Stimulated activated CD4-positive, alpha-beta T cell treated with anti-CD3 and anti-CD28 coated beads, Interleukin-12 subunit alpha, Interleukin-12 subunit beta, amount 100 ng/mL, for 24 hours (primary cell): Measurements from ENCODE around the gene MRPL52.
"Not testable (repeated sequence)": the region's sequence is repeated elsewhere in the genome, so short reads cannot be mapped to it uniquely, and the experiment has no call there.

Experiments used
- DNase-seq, 2 experiments: peaks; one replicate each; pipeline ENCODE4 v3.0.0-alpha.2; 2020; ENCODE audit warnings: low read depth in 2 of 2

The MRPL52 gene

DNA sequence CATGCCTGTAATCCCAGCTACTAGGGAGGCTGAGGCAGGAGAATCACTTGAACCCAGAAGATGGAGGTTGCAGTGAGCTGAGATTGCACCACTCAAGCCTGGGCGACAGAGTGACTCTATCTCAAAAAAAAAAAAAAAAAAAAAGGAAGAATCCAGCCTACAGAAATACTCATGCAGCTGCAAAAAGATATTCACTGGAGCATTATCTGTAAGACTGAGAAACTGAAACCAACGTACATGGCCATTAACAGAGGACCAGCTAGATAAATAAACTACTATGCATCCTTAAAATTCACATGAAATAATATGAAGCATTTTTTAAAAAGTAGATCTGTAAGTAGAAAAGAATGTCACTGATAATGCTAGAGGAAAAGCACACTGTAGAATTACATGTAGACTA, 18.0 kb upstream of the MRPL52 start:
- DNase-seq, result no peak

DNA sequence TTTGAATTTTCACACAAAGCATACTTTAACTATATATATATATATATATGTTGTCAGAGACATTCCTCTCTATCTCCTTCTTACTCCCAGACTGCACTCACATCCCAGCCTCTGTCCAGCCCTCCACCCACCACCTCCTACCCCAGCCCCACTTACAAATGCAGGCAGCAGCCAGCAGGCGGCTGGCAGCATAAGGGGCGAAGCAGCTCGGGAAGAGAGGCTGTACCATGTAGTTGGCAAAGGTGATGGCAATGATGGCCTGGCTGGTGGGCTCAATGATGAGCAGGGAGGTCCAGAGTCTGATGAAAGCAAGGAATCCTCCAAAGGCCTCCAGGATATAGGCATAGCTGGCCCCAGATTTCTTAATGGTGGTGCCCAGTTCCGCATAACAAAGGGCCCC, 16.9 kb upstream of the MRPL52 start:
- no peak for DNase-seq

DNA sequence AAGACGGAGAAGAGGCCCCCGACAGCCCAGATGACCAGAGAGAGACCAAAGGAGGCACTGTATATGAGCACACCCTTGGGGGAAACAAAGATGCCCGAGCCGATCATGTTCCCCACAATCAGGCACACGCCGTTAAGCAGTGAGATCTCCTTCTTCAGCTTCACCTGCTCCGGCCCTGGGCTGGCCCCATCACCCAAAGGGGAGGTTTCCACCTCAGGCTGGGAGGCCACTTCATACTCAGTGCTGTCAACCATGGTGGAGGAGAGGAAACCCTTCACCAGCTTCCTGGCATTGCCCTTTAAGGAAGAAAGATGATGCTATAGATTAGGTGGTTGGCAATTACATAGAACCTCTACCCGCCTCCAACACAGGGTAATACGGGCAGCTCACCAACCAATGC, 16.5 kb upstream of the MRPL52 start:
- no peak for DNase-seq

DNA sequence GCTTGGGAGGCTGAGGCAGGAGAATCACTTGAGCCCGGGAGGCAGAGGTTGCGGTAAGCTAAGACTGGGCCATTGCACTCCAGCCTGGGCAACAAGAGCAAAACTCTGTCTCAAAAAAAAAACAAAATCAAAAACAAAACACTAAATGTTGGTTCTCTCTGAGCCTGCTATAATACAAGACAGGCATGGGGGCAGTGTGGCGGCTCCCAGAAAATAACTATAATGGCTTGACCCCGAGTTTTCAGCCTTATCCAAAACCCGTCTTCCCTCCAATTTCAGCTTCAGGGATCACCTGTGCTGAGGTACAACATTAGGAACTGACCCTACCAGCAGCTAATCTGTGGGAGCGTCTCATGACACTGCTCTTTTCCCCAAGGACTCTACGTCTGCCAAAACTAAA, 15.3 kb upstream of the MRPL52 start:
- DNase-seq, result no peak

DNA sequence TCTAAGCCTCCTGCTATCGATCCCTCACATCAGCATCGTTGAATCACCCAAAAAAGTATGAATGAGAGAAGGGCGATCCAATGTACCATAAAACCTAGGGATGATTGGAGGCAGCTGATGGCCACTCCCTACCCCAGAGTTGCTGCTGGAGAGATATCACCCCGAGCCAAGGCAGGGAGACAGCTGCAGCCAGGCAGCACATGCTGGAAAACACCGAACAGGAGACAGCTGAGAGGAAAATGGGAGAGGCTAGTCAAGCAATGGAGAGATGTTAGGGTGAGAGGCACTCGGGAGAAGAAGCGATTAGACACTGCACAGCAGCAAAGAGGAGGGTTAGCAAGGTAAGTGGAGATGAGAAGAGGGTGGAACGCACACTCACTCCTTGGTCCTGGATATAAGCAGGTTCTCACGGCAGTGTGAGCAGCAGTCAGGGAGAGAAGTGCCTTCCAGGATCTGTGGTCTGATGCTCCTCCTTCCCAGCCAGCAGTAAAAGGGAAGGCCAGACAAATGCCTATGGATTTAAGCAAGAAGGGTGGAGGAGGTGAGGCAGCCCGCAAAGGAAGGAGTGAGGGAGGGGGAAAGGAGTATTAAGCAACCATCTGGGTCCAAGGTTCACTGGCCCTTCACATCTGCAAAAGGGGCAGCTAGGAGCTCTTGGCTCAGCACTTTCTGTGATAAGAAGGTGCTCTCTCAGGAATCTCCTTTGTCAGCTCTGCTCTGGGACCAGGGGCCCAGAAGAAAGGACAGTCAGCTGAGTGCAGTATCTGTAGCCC, 14.6 kb upstream of the MRPL52 start, which contains the start of gene SLC7A7:
TSS of gene SLC7A7 (minus strand) at position 495 of the 773 bp plus-strand sequence. CDS start 2,037 bp downstream, outside the sequence.
- no peak for DNase-seq

DNA sequence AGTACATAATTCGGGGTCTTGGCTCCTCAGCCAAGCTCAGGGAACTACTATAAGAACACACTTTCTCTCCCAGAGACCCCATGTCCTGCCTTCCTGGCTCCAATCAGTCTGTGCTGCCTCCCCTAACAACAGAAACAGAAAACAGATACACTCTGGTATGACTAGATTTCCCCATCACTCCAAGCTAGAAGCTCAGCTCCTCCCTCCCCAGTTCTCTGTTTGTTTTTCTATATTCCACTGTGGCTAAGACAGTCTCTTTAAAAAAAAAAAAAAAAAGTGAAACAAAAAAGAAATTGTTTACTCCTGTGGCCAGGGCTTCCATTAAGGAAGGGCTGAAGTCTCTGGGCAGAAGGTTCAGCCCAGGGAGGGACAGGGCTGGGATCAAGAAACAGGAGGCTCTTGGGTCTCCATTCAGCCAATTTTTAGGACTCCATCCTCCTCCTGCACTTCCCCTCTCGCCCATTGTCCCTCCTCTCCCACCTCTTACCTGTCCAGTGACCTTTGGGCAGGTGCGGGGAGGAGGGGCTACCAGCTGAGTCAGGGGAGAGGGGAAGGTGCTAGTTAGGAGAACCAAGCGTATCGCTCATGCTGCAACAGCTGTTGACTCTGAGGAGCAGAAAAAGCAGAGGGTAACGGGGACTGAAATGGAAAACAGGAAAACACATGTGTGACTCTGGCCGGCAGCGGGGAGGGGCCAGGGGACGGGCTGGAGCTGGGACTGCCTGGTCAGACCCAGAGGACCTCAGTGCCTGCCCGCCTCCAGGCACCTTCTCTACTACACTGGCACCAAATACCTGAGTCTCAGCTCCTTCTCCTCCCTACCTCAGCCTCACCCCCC, 10.3 kb upstream of the MRPL52 start:
- no peak for DNase-seq

DNA sequence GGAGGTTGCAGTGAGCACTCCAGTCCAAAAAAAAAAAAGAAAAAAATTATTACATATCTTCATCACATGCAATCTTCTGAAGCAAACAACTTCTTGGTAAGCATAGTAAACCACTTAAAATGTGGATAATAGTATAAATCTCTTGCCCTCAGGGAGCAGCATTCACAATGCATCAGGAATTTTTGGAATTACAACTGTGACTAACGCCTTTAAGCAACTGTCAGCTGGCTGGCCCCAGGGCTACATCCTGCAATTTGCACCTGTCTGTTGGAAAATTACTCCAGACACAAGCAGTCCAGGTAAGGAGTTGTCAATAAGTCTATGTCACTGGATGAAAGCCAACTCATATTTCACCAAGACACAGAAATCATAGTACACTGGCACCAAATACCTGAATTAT, 9.0 kb upstream of the MRPL52 start:
- no peak for DNase-seq

DNA sequence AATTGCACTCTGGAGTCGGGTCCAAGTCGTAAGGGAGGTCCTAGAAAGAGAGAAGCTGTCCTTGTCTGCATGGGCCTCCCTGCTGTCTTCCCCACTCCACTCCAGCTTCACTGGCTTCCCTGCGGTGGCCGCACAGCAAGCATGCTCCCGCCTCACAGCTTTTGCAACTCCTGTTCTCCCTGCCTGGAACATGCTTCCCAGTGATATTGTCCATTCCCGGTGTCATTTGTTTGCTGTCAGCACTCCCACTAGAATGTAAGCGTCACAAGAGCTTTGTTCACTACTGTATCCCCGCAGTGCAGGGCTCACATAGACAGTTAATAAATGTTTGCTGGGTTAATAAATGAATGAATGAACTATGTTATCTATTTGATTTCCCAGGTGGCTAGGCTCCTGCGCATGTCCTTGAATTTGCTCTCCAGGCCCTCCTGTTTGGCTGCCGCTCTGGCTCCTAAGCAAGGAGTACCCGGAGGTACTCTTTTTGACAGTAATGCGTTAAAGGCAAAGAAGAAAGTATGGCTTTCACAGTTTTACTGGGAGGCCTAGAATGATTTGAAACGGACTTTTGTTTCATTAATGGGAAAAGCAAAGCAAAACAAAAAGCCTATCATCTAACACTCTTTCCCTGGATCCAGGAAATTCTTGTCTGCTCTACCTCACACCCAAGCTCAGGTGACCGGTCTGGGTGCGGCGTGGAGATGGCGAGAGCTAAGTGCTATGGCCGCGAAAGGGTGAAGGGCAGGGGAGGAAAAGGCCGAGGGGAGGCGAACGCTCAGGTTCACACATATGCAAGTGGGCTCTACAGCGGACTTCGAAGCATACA, 8.3 kb upstream of the MRPL52 start:
- no peak for DNase-seq

DNA sequence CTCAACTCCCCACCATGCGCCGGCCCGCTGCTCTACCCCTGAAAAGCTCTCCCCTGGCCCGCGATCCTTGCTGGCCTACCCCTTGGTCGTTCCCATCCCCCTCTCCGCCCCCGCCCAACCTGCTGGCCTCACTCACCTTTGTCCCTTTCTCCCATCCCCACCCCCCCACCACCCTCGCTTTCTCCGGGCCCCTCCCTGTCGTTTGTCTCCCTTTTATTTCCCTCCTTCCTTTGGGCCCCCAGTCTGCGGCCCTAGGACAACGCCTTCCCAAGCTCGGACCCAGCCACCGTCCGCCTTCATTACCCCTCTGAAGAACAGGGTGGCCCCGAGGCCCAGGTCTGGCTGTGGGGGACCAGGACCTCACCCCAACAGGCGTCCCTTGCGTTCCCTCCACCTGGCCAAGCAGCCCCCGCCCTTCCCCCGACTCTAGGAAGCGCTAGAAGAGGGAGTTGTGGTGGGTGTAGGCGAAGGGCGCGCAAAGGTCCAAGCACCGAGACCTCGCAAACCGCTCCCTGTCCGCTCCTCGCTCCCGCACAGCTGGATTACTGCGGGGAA, 7.6 kb upstream of the MRPL52 start:
- DNase-seq, result no peak

DNA sequence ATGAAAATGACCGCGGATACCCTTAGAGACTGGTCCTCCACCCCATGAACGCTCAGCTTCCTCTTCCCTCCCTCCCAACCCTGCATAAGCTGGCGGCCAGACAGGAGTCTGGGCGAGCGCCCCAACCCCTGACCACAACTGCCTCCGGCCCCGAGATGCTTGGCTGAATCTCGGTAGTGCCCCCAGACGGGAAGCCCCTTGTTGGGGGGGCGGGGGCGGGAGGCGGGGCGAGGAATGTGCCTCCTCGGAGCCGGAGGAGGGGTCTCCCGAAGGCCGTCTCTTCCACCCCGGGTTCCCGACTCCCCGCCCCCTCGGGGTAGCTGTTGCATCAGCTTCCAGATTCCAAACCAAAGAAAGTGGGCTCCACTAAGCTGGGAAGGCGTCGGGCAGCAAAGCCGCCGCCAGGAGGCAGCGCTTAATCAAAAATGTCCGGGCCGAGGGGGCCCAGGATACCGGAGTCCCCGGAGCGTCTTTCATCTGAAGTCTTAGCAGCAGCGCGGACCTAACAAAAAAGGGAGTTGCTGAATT, 7.1 kb upstream of the MRPL52 start:
- DNase-seq, result peak; percentile 40 to 62

DNA sequence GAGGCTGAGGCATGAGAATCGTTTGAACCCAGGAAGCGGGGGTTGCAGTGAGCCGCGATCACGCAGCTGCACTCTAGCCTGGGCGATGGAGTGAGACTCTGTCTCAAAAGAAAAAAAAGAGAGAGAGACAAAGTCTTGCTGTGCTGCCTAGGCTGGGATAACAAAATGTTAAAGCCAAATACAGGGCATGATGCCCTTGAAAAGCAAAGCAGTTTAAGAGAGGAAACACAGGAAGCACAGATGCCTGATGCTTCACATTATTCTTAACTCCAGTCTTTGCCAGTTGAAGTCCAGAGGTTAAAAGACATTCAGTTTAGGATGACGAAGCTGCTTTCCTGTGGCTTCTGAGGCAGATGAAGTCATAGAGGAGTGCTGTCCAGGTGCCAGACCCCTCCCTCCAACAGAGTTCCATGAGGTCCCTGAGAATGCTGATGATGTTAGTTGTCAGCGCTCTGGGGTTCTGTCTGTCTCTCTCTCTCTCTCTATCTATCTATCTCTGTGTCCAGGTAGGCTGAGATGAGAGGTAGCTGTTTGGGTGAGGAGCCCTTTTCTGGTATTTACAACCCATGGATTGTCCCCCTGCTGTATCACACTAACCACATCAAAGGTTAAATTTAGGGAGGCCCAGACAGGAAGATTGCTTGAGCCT, 4.9 kb upstream of the MRPL52 start:
- DNase-seq, result no peak

DNA sequence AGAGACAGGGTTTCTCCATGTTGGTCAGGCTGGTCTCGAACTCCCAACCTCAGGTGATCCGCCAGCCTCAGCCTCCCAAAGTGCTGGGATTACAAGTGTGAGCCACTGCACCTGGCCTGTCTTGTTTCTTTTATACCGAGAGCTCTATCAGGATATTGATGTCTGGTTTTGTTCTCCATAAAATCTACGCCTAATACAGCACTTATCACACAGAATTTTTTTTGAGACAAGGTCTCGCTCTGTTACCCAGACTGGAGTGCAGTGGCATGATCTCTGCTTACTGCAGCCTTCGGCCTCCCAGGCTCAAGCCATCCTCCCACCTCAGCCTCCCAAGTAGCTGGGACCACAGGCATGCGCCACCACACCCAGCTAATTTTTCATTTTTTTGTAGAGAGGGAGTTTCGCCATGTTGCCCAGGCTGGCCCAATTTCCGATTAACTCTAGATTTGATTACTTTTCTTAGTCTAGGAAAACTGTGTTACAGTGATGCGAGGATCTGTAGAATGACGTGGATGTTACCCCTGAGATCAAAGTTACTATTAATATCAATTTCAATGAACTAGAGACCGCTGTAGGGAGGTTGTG, 519 bp upstream of the MRPL52 start:
- DNase-seq, result not testable (repeated sequence)

DNA sequence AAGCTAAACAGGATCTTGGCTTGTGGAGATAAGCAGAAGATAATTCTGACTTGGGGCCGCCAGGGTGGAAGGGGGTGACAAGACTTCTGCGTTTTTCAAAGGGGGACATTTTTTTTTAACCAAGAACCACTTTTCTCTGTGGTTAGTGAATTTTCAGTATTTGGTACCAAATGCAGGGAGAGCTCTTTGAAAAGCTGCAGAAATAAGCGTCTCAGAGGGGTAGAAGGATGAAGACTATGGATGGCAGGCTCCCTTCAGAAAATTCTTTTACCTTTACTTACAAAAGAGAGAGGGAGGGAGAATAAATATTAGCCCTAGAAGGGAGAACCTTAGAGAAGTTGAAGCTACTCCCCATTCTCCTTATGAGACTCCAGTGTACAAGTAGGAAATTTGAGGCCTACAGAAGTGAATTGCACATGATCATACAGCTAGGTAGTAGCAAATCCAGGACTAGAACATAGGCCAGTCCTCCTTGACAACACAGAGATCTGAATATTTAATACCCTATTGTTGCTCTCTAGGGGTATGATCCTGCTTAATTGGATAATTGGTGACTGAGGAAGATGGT, 840 bp downstream of the MRPL52 start:
- no peak for DNase-seq

DNA sequence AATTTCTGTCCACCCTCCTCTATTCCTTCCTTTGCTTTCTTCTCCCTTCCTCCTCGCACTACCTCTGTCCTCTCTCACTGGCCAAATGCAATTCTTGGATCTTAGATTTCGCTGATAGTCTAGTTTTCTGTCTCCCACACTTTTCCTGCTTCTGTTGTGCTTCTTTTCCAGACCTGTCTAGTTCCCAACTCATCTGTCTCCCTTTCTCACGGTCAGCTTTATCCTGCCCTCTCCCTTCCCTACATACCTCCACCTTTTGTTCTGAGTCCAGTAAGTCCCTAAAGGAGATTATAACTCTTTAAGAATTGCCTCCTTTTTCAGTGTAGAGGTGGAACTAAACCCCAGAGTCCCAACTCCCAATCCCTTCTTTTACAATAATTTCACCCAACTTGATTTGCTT, 5.8 kb downstream of the MRPL52 start:
- no peak for DNase-seq

DNA sequence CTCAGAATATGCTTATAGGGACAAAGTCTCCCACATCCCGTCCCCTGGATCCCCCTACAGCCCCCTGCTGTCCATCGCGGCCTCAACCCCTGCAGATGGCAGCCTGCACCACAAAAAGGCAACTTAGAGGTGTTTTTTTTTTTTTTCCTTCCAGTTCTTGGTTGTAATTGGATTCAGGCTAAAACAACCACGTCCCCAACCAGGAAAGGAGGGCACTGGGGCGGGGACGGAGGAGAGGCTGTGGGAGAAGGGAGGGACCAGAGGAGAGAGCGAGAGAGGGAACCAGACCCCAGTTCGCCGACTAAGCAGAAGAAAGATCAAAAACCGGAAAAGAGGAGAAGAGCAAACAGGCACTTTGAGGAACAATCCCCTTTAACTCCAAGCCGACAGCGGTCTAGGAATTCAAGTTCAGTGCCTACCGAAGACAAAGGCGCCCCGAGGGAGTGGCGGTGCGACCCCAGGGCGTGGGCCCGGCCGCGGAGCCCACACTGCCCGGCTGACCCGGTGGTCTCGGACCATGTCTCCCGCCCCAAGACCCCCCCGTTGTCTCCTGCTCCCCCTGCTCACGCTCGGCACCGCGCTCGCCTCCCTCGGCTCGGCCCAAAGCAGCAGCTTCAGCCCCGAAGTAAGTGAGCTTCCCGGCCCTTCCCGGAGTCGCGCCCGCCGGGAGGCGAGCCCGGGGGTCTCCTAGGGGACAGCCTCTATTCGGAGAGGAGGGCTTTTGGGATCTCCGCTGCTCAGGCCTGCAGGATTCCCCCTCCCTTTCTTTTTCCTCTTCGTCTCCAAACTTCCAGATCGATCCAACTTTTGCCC, 6.8 kb downstream of the MRPL52 start, which contains the start of gene MMP14:
TSS of gene MMP14 (plus strand) at position 285 of the 813 bp plus-strand sequence. CDS start at position 518, 233 bp downstream.
- DNase-seq, result no peak

DNA sequence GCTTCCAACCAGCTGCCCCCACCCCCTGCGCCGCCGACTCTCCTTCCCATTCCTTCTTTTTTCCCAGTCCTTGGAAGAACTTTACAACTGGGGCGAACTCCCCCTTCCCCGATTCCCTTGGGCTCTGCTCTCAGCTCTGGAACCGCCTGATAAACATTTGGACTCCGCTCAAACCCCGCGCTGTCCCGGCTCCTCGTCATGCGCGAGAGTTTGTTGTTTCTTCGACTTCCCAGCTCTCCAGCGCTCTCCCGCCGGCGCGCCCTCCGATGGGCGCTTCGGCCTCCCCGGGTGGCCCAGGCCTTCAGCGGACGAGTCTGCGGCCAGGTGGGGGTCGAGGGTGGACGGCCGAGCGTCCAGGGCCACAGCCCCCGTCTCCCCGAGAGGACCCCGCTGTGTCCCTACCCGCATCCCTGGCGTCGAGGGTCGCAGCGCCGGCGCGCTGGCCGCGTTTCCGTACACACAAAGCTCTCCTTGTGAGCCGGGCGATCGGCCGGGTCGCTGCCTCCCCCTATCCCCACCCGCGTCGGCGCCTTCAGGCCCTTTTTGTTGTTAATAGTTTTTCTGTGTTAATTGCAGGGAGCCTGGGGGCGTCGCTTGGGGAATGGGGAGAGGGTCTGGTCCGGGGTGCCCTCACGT, 7.5 kb downstream of the MRPL52 start:
- DNase-seq, result no peak

DNA sequence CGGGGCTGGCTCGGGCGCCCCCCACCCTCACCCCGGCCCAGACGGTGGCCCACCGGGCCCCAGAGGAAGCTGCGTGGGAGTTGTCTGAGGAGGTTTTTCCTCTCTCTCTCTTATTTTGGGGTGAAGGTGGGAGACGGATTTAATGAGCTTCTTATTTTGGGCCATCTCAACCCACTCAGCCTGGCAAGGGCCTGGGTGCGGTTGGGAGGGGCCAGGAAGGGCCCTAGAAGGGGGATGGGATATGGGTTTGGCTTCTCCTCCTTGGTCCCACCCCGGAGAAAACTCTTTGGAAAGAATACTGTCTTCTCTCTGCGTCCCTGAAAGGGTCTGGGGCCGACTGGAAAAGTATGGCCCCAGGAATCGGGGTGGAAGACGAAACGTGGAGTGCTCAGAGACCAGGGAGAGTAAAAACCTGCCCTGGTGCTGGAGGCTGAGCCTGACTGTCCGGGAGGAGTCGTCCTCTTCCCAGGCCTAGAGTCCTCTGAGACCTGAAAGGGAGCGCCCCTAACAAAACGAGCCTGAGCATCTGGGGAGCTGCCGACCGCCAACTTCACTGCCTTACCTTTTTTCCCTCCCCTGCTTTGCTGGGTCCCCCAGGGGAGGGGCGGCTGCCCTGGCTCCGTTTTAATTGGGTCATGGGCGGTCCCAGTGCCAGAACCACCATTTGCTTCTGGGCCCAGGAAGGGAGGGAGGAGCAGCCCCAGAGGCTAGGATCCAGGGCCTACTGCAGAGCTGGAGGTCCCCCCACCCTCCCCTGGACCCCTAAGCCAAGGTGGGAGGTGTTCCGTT, 8.3 kb downstream of the MRPL52 start:
- DNase-seq, result no peak

DNA sequence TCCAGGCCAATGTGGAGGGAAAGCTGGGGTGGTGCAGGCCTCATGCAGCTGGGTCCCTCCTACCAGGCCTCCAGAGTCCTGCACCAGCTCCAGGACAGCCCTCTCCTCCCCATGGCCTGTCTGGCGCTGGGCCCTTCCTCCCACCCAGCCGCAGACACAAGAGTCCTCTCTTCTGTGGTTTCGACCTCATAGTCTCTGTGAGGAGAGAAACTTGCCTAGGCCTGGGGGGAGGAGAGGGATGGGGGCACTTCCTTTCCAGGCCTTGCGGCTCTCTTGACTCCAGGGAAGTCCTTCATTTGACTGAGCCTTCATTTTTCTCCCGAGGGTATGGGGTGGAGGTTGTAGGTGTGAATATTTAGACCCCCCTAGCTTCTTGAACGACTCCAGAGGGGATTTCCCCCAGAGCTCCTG, 8.9 kb downstream of the MRPL52 start:
- no peak for DNase-seq
